Kasumi-1 (cell line): Measurements from ENCODE around the gene ARL4A.

Experiments used
- DNase-seq, 2 experiments: peaks; one replicate each; lab custom pipeline; 2025; lab: John Stamatoyannopoulos, UW

The ARL4A gene

GRCh38 chr7:12703881-12704280 lies 16.4 kb downstream of the ARL4A start:
- no peak for DNase-seq

GRCh38 chr7:12705878-12706277 lies 18.4 kb downstream of the ARL4A start:
- no peak for DNase-seq

- no peak for DNase-seq
Measured at GRCh38 chr7:12706900-12707536, 19.6 kb downstream of the ARL4A start.

GRCh38 chr7:12708314-12708713 lies 20.9 kb downstream of the ARL4A start:
- no peak for DNase-seq

GRCh38 chr7:12709726-12710502 lies 22.5 kb downstream of the ARL4A start:
- no peak for DNase-seq

GRCh38 chr7:12711124-12711523 lies 23.7 kb downstream of the ARL4A start:
- DNase-seq = no peak

GRCh38 chr7:12712236-12712635 lies 24.8 kb downstream of the ARL4A start:
- no peak for DNase-seq

GRCh38 chr7:12713625-12714378 lies 26.4 kb downstream of the ARL4A start:
- no peak for DNase-seq

- no peak for DNase-seq
Measured at GRCh38 chr7:12714379-12714737, 26.9 kb downstream of the ARL4A start.

GRCh38 chr7:12715372-12716133 lies 28.1 kb downstream of the ARL4A start:
- DNase-seq = peak; percentile 77 to 83

- DNase-seq = no peak
Measured at GRCh38 chr7:12716134-12716681, 28.8 kb downstream of the ARL4A start.

- DNase-seq = no peak
Measured at GRCh38 chr7:12716722-12717121, 29.3 kb downstream of the ARL4A start.

- DNase-seq = no peak
Measured at GRCh38 chr7:12719141-12719919, 31.9 kb downstream of the ARL4A start.

- DNase-seq = no peak
Measured at GRCh38 chr7:12719981-12720865, 32.8 kb downstream of the ARL4A start.

GRCh38 chr7:12721286-12721830 lies 33.9 kb downstream of the ARL4A start:
- no peak for DNase-seq

GRCh38 chr7:12722136-12722535 lies 34.7 kb downstream of the ARL4A start:
- no peak for DNase-seq

- DNase-seq = no peak
Measured at GRCh38 chr7:12722636-12723605, 35.5 kb downstream of the ARL4A start.

- DNase-seq = no peak
Measured at GRCh38 chr7:12725575-12726316, 38.3 kb downstream of the ARL4A start.
